ENCODE data around the gene ABCA2.

The ABCA2 gene

GRCh38 chr9:137057545-137057944, 29.5 kb upstream of the ABCA2 start:
- DNase-seq (ENCODE audit: extremely low read depth, insufficient read length): no peak
- H3K36me3 ChIP-seq (ENCODE audit: control insufficient read depth, insufficient read depth, low read length): no peaks in the 10 kb centered on the region
- H3K27me3 ChIP-seq (replicated peaks; ENCODE audit: control insufficient read depth, insufficient read depth, low read length): peaks cover under 1% of the 10 kb centered on the region
- TF ChIP-seq CTCF (IDR thresholded peaks at IDR 0.05; ENCODE audit: insufficient read depth, low read length, poor library complexity, severe bottlenecking): no peak
- H3K4me3 ChIP-seq (replicated peaks; ENCODE audit: low read depth, low read length): no peak overlapping the region

GRCh38 chr9:137056739-137057415, 28.8 kb upstream of the ABCA2 start:
- Histone ChIP-seq H3K4me3 (replicated peaks; ENCODE audit: low read depth, low read length) (no peak overlapping the region), H3K27me3 (replicated peaks; ENCODE audit: control insufficient read depth, insufficient read depth, low read length) (peaks cover 3% of the 10 kb centered on the region), H3K36me3 (ENCODE audit: control insufficient read depth, insufficient read depth, low read length) (no peaks in the 10 kb centered on the region)
- no peak for TF ChIP-seq CTCF (IDR thresholded peaks at IDR 0.05; ENCODE audit: insufficient read depth, low read length, poor library complexity, severe bottlenecking)
- DNase-seq (ENCODE audit: extremely low read depth, insufficient read length): no peak

GRCh38 chr9:137055385-137056364, 27.6 kb upstream of the ABCA2 start:
- H3K27me3 ChIP-seq (replicated peaks; ENCODE audit: control insufficient read depth, insufficient read depth, low read length): peaks cover 3% of the 10 kb centered on the region
- H3K4me3 ChIP-seq (replicated peaks; ENCODE audit: low read depth, low read length): no peak overlapping the region
- DNase-seq (ENCODE audit: extremely low read depth, insufficient read length): no peak
- TF ChIP-seq CTCF (IDR thresholded peaks at IDR 0.05; ENCODE audit: insufficient read depth, low read length, poor library complexity, severe bottlenecking): no peak
- H3K36me3 ChIP-seq (ENCODE audit: control insufficient read depth, insufficient read depth, low read length): no peaks in the 10 kb centered on the region

GRCh38 chr9:137054932-137055384, 26.9 kb upstream of the ABCA2 start:
- Histone ChIP-seq H3K27me3 (replicated peaks; ENCODE audit: control insufficient read depth, insufficient read depth, low read length) (peaks cover 3% of the 10 kb centered on the region), H3K4me3 (replicated peaks; ENCODE audit: low read depth, low read length) (no peak overlapping the region), H3K36me3 (ENCODE audit: control insufficient read depth, insufficient read depth, low read length) (no peaks in the 10 kb centered on the region)
- TF ChIP-seq CTCF (IDR thresholded peaks at IDR 0.05; ENCODE audit: insufficient read depth, low read length, poor library complexity, severe bottlenecking): no peak
- no peak for DNase-seq (ENCODE audit: extremely low read depth, insufficient read length)

- Histone ChIP-seq H3K36me3 (ENCODE audit: control insufficient read depth, insufficient read depth, low read length) (no peaks in the 10 kb centered on the region), H3K27me3 (replicated peaks; ENCODE audit: control insufficient read depth, insufficient read depth, low read length) (peaks cover 3% of the 10 kb centered on the region), H3K4me3 (replicated peaks; ENCODE audit: low read depth, low read length) (no peak within 1 kb of the TSS)
- TF ChIP-seq CTCF (IDR thresholded peaks at IDR 0.05; ENCODE audit: insufficient read depth, low read length, poor library complexity, severe bottlenecking): no peak
- DNase-seq (ENCODE audit: extremely low read depth, insufficient read length): no peak
Observed at GRCh38 chr9:137053944-137054931, 26.2 kb upstream of the ABCA2 start, which contains the start of gene ENTPD2. TSS of gene ENTPD2 (minus strand) at chr9:137054061. CDS start at chr9:137053997, 64 bp downstream.

Data from GM06990 (cell line).